ENCODE results near the gene HLA-DPB1.

HLA-DPB1 gene

DNA sequence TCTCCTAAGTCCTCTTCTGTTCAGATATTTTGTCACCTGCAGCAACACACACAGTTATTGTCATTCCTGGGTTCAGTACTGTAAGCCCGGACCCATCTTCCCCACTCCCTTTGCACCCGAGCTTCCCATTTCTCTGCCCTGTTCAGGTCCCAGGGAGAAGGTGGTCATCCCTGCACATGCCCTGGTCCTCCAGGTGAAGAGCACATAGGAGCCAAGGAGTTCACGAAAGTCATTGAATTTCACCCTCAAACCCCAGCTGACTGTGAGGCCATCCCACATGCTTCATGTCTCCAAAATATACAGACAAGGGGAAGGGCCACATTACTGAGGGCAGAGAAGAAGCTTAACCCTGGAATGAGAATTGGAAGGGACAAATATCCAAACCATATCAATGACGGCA lies 10.5 kb upstream of the HLA-DPB1 start:
- peaks cover 57% of the 10 kb centered on the region for H3K36me3 ChIP-seq (replicated peaks; ENCODE audit: low read depth, low read length)
- H3K79me2 ChIP-seq (ENCODE audit: low read length), result peaks cover 15% of the 10 kb centered on the region
- H2AFZ ChIP-seq (ENCODE audit: low read depth, low read length), result no peak overlapping the region
- no peaks in the 10 kb centered on the region for H4K20me1 ChIP-seq (ENCODE audit: insufficient read depth, low read length)
- no peak overlapping the region for H3K4me3 ChIP-seq (ENCODE audit: low read length)
- H3K9ac ChIP-seq (ENCODE audit: low read length), result no peak overlapping the region
- no peaks in the 10 kb centered on the region; the same call in 1 of the 2 replicates for H3K9me3 ChIP-seq (ENCODE audit: insufficient read depth, low read length)
- H3K4me1 ChIP-seq (ENCODE audit: low read length), result peaks cover 8% of the 10 kb centered on the region; the same call in 1 of the 2 replicates
- no peak overlapping the region for H3K4me2 ChIP-seq (ENCODE audit: low read length)
- H3K27ac ChIP-seq (ENCODE audit: low read length), result no peak overlapping the region
- H3K27me3 ChIP-seq (ENCODE audit: low read depth, low read length), result no peaks in the 10 kb centered on the region
- TF ChIP-seq, protein P1, sequence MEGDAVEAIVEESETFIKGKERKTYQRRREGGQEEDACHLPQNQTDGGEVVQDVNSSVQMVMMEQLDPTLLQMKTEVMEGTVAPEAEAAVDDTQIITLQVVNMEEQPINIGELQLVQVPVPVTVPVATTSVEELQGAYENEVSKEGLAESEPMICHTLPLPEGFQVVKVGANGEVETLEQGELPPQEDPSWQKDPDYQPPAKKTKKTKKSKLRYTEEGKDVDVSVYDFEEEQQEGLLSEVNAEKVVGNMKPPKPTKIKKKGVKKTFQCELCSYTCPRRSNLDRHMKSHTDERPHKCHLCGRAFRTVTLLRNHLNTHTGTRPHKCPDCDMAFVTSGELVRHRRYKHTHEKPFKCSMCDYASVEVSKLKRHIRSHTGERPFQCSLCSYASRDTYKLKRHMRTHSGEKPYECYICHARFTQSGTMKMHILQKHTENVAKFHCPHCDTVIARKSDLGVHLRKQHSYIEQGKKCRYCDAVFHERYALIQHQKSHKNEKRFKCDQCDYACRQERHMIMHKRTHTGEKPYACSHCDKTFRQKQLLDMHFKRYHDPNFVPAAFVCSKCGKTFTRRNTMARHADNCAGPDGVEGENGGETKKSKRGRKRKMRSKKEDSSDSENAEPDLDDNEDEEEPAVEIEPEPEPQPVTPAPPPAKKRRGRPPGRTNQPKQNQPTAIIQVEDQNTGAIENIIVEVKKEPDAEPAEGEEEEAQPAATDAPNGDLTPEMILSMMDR (IDR thresholded peaks at IDR 0.05; ENCODE audit: low read depth, low read length), result no peak
- TF ChIP-seq EZH2phosphoT487 (IDR thresholded peaks at IDR 0.05; ENCODE audit: low read depth), result no peak

DNA sequence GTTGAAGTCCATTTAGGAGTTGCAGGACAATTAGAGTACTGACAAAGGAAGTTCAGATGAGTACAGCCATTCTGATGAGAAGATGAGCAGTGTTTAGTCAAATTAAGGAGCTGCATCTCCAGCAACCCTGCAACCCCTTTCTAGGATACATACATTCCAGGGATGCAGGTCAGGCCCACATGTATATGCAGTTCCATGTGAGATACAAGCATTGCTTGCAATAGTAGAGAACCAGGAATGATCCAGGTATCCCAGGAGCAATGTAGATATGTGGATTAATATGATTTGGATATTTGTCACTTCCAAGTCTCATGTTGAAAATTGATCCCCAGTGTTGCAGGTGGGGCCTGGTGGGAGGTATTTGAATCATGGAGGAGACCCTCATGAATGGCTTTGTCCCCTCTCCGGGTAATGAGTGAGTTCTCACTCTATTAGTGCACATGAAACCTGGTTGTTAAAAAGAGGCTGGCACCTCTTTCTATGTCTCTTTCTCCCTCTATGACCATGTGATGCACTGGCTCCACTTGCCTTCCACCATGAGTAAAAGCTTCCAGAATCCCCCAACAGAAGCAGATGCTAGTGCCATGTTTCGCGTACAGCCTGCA lies 8.8 kb upstream of the HLA-DPB1 start:
- TF ChIP-seq, protein P1 (IDR thresholded peaks at IDR 0.05; ENCODE audit: low read depth, low read length), result no peak
- TF ChIP-seq EZH2phosphoT487 (IDR thresholded peaks at IDR 0.05; ENCODE audit: low read depth), result no peak
- peaks cover 32% of the 10 kb centered on the region for H3K79me2 ChIP-seq (ENCODE audit: low read length)
- no peak overlapping the region for H3K27ac ChIP-seq (ENCODE audit: low read length)
- H2AFZ ChIP-seq (ENCODE audit: low read depth, low read length), result no peak overlapping the region
- peaks cover 2% of the 10 kb centered on the region; the same call in 1 of the 2 replicates for H3K9me3 ChIP-seq (ENCODE audit: insufficient read depth, low read length)
- H3K9ac ChIP-seq (ENCODE audit: low read length), result no peak overlapping the region
- peaks cover 11% of the 10 kb centered on the region for H4K20me1 ChIP-seq (ENCODE audit: insufficient read depth, low read length)
- no peak overlapping the region for H3K4me3 ChIP-seq (ENCODE audit: low read length)
- no peaks in the 10 kb centered on the region for H3K27me3 ChIP-seq (ENCODE audit: low read depth, low read length)
- peaks cover 12% of the 10 kb centered on the region for H3K4me1 ChIP-seq (ENCODE audit: low read length)
- no peak overlapping the region for H3K4me2 ChIP-seq (ENCODE audit: low read length)
- H3K36me3 ChIP-seq (replicated peaks; ENCODE audit: low read depth, low read length), result peaks cover 74% of the 10 kb centered on the region

DNA sequence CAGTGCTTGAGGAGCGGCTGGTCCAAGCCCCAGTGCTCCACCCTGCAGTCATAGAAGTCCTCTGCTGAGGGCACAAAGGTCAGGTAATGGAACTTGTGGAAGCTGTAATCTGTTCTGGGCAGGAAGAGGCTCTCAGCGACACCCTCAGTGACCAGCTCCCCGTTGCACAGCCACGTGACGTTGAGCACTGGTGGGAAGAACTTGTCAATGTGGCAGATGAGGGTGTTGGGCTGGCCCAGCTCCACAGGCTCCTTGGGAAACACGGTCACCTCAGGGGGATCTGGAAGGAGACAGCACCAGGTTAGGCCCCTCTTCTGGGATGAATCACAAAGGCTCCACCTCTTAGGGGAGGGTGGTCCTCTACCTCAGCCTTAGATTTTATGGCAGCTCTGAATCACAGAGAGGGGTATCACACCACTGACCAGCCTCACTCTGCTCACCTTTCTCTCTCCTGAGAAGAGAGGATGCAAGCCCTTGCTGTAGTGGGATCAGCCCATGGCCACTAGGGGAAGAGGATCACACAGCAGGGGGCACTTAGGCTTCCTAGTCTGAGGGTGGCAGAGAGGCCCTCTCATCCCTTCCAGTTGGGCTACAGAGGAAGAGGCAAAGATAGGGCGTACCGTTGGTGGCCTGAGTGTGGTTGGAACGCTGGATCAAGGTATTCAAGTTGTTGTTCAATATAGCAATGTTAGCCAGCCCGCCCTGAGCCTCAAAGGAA lies 6.6 kb upstream of the HLA-DPB1 start:
- H3K27me3 ChIP-seq (ENCODE audit: low read depth, low read length), result no peaks in the 10 kb centered on the region
- no peak overlapping the region for H3K4me3 ChIP-seq (ENCODE audit: low read length)
- peaks cover 14% of the 10 kb centered on the region for H3K4me1 ChIP-seq (ENCODE audit: low read length)
- no peak overlapping the region for H3K27ac ChIP-seq (ENCODE audit: low read length)
- no peak overlapping the region for H3K4me2 ChIP-seq (ENCODE audit: low read length)
- H3K36me3 ChIP-seq (replicated peaks; ENCODE audit: low read depth, low read length), result peaks cover 84% of the 10 kb centered on the region
- peaks cover 2% of the 10 kb centered on the region; the same call in 1 of the 2 replicates for H3K9me3 ChIP-seq (ENCODE audit: insufficient read depth, low read length)
- H3K79me2 ChIP-seq (ENCODE audit: low read length), result peaks cover 54% of the 10 kb centered on the region
- H3K9ac ChIP-seq (ENCODE audit: low read length), result no peak overlapping the region
- H4K20me1 ChIP-seq (ENCODE audit: insufficient read depth, low read length), result peaks cover 19% of the 10 kb centered on the region
- no peak overlapping the region for H2AFZ ChIP-seq (ENCODE audit: low read depth, low read length)
- TF ChIP-seq, protein P1 (IDR thresholded peaks at IDR 0.05; ENCODE audit: low read depth, low read length), result no peak
- no peak for TF ChIP-seq EZH2phosphoT487 (IDR thresholded peaks at IDR 0.05; ENCODE audit: low read depth)

DNA sequence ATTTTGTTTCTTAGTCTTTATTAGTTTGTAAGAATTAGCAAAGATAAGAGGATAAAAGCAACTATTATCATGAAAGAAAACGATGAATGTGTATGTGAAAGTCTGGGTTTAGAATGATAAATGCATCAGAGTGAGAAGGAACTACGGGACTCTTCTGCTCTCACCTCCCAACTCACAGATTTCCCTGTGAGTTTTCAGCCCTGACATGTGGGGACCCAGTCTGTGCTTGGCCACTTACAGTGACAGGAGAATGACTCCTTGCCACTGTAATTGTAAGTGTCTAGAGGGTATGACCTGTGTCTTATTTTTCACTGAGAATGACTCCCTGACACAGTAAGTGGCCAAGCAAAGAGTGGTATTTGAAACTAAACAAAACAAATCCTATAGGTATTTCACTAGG lies 4.9 kb upstream of the HLA-DPB1 start:
- peaks cover 71% of the 10 kb centered on the region for H3K36me3 ChIP-seq (replicated peaks; ENCODE audit: low read depth, low read length)

More for the DNA sequence above, 4.9 kb upstream of the HLA-DPB1 start:
- peaks cover 61% of the 10 kb centered on the region for H3K79me2 ChIP-seq (ENCODE audit: low read length)
- no peak for TF ChIP-seq EZH2phosphoT487 (IDR thresholded peaks at IDR 0.05; ENCODE audit: low read depth)
- TF ChIP-seq, protein P1 (IDR thresholded peaks at IDR 0.05; ENCODE audit: low read depth, low read length), result no peak
- peaks cover 2% of the 10 kb centered on the region; the same call in 1 of the 2 replicates for H3K9me3 ChIP-seq (ENCODE audit: insufficient read depth, low read length)
- H4K20me1 ChIP-seq (ENCODE audit: insufficient read depth, low read length), result peaks cover 19% of the 10 kb centered on the region
- H3K9ac ChIP-seq (ENCODE audit: low read length), result no peak overlapping the region
- H3K4me2 ChIP-seq (ENCODE audit: low read length), result peak overlapping the region; percentile 97
- H3K27ac ChIP-seq (ENCODE audit: low read length), result no peak overlapping the region
- H3K27me3 ChIP-seq (ENCODE audit: low read depth, low read length), result no peaks in the 10 kb centered on the region
- no peak overlapping the region for H2AFZ ChIP-seq (ENCODE audit: low read depth, low read length)
- peaks cover 27% of the 10 kb centered on the region for H3K4me1 ChIP-seq (ENCODE audit: low read length)
- H3K4me3 ChIP-seq (ENCODE audit: low read length), result peak overlapping the region; percentile 100

Measured in OCI-LY3 (cell line).